Ectodermal cell (in vitro differentiated cells): Measurements from ENCODE around the gene MCFD2.
"Not testable (repeated sequence)": the region's sequence is repeated elsewhere in the genome, so short reads cannot be mapped to it uniquely, and the experiment has no call there.

Experiments
- H3K27ac ChIP-seq: 2 replicates; pipeline ENCODE4 v1.7.0; 2013; ENCODE audit warnings: mild to moderate bottlenecking, low read depth, low read length; ENCODE audit not compliant: insufficient read depth, poor library complexity, severe bottlenecking
- H3K27me3 ChIP-seq: 2 replicates; pipeline ENCODE4 v1.7.0; 2013; ENCODE audit warnings: mild to moderate bottlenecking, low read length; ENCODE audit not compliant: insufficient read depth, control insufficient read depth, poor library complexity, severe bottlenecking
- H3K36me3 ChIP-seq: one replicate; pipeline ENCODE4 v1.7.0; 2013; ENCODE audit warnings: low read length; ENCODE audit not compliant: control insufficient read depth, insufficient read depth
- H3K4me1 ChIP-seq: one replicate; pipeline ENCODE4 v1.7.0; 2013; ENCODE audit warnings: low read length; ENCODE audit not compliant: control insufficient read depth, insufficient read depth
- H3K4me3 ChIP-seq: 2 replicates; pipeline ENCODE4 v1.7.0; 2013; ENCODE audit warnings: low read depth, low read length, control low read depth; ENCODE audit not compliant: insufficient read depth
- H3K9me3 ChIP-seq: 2 replicates; pipeline ENCODE4 v1.7.0; 2013; ENCODE audit warnings: mild to moderate bottlenecking, low read length, moderate library complexity; ENCODE audit not compliant: control insufficient read depth
- WGBS, 2 experiments: methylation state at CpG; one replicate each; pipeline ENCODE4 v1.1.7; 2013; ENCODE audit warnings: missing lambda C conversion rate in 2 of 2; 5-methylcytosine and 5-hydroxymethylcytosine counted together

The MCFD2 gene

DNA sequence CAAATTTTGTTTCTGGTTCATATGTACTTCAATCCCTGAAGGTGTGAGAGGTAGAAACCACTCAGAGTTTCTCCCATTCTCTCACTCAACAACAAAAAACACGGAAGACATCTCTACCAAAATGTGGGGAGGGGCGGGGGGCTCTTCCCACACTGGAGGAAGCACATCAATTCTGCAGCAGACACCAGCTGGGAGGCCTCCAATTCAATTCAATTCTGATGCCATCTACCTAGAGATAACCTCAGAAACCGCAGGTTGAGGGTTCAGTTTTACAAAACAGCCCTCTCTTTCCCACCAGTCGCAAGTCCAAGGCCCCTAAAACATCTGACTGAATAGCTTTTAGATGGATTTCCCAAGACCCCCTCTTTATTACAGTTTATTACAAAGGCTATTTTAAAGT, 7.0 kb upstream of the MCFD2 start:
- Histone ChIP-seq H3K4me3 (no peak overlapping the region), H3K36me3 (no peaks in the 10 kb centered on the region), H3K9me3 (no peaks in the 10 kb centered on the region), H3K27me3 (no peaks in the 10 kb centered on the region), H3K4me1 (no peaks in the 10 kb centered on the region), H3K27ac (no peak overlapping the region)
- WGBS, 2 experiments = 90 to 93% methylated on average over 4 of the region's 4 CpGs

DNA sequence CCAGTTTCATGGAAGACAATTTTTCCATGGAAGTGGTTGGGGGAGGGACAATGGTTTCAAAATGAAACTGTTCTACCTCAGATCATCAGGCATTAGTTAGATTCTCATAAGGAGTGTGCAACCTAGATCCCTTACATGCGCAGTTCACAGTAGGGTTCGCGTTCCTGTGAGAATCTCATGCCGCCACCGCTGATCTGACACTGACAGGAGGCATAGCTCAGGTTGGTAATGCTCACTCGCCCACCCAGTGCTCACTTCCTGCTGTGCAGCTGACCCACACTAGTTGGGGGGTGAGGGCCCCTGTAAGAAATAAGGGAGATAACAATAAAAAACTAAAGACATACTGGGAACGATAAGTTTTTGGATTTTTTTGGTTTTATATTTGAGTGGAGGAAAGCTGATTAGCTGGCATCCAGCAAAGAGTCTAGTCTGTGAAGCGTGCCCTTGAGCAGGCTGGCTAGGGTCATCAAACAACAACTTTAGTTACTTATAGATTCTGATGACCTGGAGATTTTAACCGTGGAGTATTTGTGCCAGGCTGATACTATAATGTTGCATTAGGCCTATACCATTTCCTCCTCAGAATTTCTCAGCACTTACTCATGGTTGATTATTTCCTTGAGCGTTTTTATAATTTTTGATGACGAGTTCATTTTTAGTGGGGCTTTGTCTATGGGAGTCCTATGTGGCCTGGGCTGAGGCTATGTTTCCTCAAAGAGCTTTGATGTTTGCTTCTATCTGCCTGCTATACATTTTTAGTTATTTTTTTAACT, 6.3 kb upstream of the MCFD2 start:
- H3K27me3 ChIP-seq = no peaks in the 10 kb centered on the region
- H3K36me3 ChIP-seq = no peaks in the 10 kb centered on the region
- H3K9me3 ChIP-seq = no peaks in the 10 kb centered on the region
- 91 to 94% methylated on average over 11 of the region's 11 CpGs for WGBS, 2 experiments
- H3K4me1 ChIP-seq = no peaks in the 10 kb centered on the region
- H3K4me3 ChIP-seq = no peak overlapping the region
- H3K27ac ChIP-seq = no peak overlapping the region

DNA sequence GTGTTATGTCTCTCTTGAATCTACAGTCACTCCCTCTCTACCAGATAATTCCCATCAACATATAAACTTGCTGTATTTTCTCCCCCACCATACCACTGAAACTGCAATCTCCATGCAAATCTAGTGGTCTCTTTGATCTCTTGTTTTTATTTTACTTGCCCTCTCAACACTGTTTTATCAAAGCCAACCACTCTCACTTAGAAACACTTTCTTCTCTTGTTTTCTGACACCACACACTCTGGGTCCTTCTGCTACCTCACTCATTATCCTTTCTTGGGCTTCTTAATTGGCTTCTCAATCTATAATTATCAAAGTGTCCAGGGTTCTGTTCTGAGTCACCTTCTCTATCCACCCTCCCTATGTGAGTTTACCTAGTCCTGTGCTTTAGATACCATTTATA, 2.0 kb upstream of the MCFD2 start:
- peaks cover 9% of the 10 kb centered on the region for H3K4me1 ChIP-seq
- no peaks in the 10 kb centered on the region for H3K27me3 ChIP-seq
- H3K4me3 ChIP-seq = no peak overlapping the region
- no peaks in the 10 kb centered on the region for H3K9me3 ChIP-seq
- no peaks in the 10 kb centered on the region for H3K36me3 ChIP-seq
- H3K27ac ChIP-seq = no peak overlapping the region

DNA sequence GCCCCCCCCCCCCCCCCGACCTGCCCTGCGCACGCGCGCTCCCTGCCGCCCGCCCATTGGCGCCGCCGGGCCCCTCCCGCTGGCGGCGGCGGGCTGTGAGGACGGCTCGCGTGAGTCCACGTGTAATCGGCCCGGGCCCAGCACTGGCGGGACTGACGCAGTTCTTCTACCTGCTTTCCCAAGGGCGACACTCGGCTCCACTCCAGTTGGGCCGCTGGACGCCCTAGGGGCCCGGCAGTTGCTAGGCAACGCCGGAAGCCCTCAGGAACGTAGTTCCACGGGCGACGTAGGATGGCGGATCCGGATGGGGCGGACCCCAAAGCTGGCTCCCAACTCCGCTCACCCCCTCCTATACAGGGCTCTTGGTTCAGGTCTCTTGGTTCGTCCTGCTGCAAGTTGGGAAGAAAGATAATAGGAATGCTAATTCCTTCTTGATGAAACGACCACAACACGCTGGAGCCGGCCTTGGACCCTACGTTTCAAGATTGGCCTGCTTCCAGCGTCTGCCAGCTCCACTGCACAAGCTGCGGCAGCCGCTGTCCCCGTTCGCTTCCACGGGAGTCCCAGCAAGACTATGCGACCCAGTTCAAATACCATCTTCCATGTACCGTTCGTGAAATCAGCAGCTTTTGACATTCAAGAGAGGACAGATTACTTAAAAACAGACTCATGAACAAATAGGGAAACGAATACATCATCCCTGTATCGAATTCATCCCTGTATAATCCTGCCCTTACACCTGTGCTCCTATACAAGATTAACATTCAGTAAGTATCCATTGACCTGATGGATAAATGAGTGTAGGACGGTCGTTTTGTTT, 415 bp upstream of the MCFD2 start:
- 1% methylated on average over 52 to 54 of the region's 55 CpGs for WGBS, 2 experiments
- Histone ChIP-seq H3K36me3 (no peaks in the 10 kb centered on the region), H3K4me1 (peaks cover 9% of the 10 kb centered on the region)

DNA sequence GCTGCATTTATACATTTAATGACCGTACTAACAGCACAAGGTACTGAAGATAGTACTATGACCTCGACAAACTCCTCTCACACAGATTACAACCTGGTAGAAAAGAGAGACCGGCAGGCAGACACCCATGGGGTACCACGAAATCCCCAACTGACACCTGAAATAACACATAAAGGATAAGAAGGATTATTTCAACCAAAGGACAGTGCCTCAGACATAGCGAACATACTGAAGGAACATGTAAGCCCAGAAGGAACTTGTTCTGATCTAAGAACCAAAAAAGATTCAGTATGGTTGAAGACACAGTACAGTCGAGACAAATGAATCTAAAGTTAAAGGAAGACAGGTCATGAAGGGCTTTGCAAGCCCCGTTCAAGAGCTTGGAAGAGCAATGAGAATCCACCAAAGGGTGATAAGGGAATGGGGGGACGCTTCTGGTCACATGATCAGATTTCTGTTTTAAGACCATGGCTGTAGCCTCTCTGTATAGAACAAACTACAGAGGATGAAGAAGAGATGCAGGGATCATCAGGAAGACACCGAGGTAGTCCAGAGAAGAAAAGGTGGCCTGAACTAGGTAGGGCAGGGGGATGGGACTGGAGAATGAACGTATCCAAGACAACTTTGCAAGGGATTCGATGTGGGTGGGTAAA, 902 bp downstream of the MCFD2 start:
- peaks cover 9% of the 10 kb centered on the region for H3K4me1 ChIP-seq
- H3K27me3 ChIP-seq = no peaks in the 10 kb centered on the region
- H3K27ac ChIP-seq = no peak overlapping the region
- H3K36me3 ChIP-seq = no peaks in the 10 kb centered on the region
- 50 to 55% methylated on average over 11 of the region's 11 CpGs for WGBS, 2 experiments
- H3K9me3 ChIP-seq = no peaks in the 10 kb centered on the region
- H3K4me3 ChIP-seq = peak overlapping the region; percentile 93

More for the DNA sequence above, 415 bp upstream of the MCFD2 start:
- peak overlapping the region; percentile 94 for H3K27ac ChIP-seq
- no peaks in the 10 kb centered on the region for H3K9me3 ChIP-seq
- peak overlapping the region; percentile 93 for H3K4me3 ChIP-seq
- no peaks in the 10 kb centered on the region for H3K27me3 ChIP-seq

DNA sequence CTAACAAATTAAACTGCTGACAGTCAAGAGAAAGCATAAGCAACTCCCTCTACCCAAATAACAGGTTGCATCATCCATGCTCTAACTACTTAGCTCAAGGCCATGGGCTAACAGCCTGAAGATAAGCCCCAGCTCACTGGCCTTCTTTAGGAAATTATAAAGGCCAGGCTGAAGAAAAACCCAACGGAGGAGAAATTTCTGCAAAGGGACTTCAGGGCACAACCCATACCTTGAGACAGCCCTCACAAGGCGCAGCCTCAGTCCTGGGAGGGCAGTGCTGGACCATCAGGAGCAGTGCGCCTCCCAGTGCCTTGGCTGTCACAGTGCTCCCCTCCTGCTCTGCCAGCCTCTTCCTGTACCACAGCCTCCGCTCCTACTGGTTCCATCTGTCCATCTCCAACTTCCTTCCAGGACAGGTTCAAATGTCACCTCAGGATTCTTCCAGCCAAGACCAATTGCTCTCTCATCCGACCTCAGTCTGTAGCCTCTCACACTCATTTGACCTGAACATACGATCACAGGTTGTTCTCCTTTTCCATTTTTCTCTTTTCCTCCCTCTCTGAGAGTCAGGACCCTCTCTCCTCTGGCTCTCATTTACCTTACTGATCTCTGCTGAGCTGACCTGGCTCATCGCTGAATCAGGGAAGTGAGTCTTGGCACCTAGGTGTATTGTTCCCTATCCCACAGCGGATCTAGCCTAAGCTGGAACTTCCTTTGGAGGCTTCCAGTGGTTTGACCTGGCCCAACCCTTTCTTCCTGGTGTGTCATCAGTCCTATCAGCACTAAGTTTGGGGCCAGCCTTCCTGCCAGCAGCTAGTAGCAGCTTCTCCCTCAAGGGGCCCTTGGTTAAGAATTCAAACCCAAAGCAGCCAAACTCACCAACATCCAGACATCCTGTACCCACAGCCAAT, 1.9 kb downstream of the MCFD2 start:
- 89 to 92% methylated on average over 8 of the region's 8 CpGs for WGBS, 2 experiments
- Histone ChIP-seq H3K36me3 (peaks cover 5% of the 10 kb centered on the region), H3K27ac (no peak overlapping the region), H3K27me3 (no peaks in the 10 kb centered on the region), H3K4me1 (peaks cover 9% of the 10 kb centered on the region), H3K4me3 (peak overlapping the region; percentile 93), H3K9me3 (no peaks in the 10 kb centered on the region)

DNA sequence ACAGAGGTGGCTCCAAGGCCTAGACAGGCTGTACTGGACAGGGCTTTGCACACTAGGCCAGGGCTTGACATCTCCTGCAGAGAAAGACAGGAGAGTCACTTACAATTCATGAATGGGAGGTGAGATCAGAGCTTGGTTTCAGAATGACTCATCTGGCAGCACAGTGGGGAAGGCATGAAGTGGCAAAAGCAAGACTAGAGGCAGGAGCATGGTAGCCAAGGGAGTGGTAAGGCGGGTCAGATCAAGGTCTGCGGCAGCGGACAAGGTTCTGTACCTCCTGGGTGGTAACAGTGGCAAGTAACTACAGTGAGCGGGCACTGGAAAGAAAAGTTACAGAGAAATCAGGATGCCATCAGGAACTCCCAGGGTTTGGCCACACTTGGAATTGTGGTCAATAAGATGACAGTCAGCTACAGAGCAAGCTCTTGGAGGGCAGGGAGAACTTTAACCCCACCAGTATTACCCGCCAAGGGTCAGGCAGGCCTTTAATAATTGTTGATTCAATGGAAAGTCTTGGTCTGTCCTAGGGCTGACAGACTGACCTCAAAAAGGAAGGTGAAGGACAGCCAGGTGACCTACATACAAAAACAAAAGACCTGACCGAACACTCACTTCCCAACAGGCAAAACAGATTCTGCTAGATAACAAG, 5.7 kb downstream of the MCFD2 start:
- Histone ChIP-seq H3K27ac (no peak overlapping the region), H3K4me1 (peaks cover 9% of the 10 kb centered on the region), H3K36me3 (peaks cover 26% of the 10 kb centered on the region), H3K4me3 (no peak overlapping the region), H3K27me3 (no peaks in the 10 kb centered on the region), H3K9me3 (no peaks in the 10 kb centered on the region)
- WGBS, 2 experiments = 94 to 96% methylated on average over 6 of the region's 6 CpGs

DNA sequence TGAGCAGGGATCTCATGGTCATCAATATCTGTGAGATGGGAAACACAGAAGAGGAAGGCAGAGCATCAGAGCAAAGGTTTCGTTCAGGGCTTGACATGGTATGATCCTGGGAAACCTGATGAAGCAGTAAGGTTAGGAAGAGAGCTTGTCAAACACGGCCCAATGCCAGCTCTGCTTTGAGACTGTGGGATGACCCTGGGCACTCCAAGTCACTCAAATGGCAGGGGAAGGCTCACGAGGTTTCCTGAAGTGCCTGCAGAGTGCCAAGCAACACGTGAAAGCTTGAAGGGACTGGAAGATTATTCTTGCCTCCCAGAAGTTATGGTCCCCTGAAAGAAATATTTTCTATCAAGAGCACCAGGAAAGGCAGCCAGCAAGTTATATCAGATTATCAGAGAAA, 6.5 kb downstream of the MCFD2 start:
- Histone ChIP-seq H3K4me1 (peaks cover 1% of the 10 kb centered on the region), H3K9me3 (no peaks in the 10 kb centered on the region), H3K36me3 (peaks cover 27% of the 10 kb centered on the region), H3K4me3 (no peak overlapping the region), H3K27ac (no peak overlapping the region), H3K27me3 (no peaks in the 10 kb centered on the region)
- WGBS, 2 experiments = 86 to 91% methylated on average over 4 of the region's 4 CpGs

DNA sequence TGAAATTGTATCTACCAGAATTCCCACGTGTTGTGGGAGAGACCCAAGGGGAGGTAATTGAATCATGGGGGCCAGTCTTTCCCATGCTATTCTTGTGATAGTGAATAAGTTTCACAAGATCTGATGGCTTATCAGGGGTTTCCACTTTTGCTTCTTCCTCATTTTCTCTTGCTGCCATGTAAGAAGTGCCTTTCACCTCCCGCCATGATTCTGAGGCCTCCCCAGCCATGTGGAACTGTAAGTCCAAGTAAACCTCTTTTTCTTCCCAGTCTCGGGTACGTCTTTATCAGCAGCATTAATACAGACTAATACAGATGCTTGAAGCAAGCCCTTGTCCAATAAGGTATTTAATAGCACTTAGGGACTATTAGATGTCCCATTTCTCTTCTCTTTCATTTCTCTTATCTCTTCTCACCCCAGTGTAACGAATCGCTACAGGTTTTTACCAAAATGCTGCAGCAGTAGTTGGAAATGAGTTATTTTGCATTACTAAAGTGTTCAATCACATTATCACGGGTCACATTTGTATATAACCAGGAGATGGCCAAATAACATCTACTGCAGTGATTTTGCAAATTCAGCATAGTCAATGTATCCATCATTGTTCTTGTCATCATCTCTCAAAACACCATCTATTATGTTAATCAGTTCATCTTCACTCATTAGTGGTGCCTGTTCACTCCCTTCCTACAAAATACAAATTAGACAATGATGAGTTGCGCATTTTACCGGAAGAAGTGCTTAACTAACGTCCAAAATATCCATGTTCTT, 10.5 kb downstream of the MCFD2 start:
- H3K36me3 ChIP-seq = peaks cover 27% of the 10 kb centered on the region
- WGBS, 2 experiments = 93 to 94% methylated on average over 7 to 8 of the region's 10 CpGs
- H3K27me3 ChIP-seq, H3K4me3 ChIP-seq, H3K9me3 ChIP-seq, H3K4me1 ChIP-seq, H3K27ac ChIP-seq: not testable (repeated sequence)
